ENCODE measurements around the gene ZNF500. TPM values are rescaled to one million over a fixed set of nuclear protein-coding genes. Genes with fewer than 3 reads are reported as not detected.

The ZNF500 gene
- total RNA-seq, 4 donors from 2014 or later, result 12.6 to 23.3 (median 20.5) TPM

DNA sequence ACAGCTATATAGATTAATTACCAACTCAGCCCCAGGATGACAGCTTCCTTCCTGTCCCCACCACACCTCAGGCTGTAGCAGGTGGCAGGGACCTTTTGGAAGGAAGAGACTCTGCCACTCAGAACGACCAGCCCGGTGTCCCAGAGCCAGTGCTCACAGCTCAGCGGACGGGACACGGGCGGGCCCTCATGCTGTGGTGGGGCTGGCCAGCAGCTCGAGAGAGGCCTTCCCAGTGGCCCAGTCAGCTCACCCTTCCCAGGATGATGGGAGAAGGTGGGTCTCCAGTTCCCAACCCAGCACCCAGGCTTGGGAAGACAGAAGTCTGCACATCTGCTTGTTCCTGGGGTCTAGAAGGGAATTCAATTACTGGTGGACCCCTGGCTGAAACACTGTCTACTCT is 63.1 kb downstream of the ZNF500 start:
- no peak for DNase-seq (ENCODE audit: low spot score in 2 of 2)
- TF ChIP-seq, protein P1, sequence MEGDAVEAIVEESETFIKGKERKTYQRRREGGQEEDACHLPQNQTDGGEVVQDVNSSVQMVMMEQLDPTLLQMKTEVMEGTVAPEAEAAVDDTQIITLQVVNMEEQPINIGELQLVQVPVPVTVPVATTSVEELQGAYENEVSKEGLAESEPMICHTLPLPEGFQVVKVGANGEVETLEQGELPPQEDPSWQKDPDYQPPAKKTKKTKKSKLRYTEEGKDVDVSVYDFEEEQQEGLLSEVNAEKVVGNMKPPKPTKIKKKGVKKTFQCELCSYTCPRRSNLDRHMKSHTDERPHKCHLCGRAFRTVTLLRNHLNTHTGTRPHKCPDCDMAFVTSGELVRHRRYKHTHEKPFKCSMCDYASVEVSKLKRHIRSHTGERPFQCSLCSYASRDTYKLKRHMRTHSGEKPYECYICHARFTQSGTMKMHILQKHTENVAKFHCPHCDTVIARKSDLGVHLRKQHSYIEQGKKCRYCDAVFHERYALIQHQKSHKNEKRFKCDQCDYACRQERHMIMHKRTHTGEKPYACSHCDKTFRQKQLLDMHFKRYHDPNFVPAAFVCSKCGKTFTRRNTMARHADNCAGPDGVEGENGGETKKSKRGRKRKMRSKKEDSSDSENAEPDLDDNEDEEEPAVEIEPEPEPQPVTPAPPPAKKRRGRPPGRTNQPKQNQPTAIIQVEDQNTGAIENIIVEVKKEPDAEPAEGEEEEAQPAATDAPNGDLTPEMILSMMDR (IDR thresholded peaks at IDR 0.05), result no peak
- no peak for TF ChIP-seq POLR2A (IDR thresholded peaks at IDR 0.05)

DNA sequence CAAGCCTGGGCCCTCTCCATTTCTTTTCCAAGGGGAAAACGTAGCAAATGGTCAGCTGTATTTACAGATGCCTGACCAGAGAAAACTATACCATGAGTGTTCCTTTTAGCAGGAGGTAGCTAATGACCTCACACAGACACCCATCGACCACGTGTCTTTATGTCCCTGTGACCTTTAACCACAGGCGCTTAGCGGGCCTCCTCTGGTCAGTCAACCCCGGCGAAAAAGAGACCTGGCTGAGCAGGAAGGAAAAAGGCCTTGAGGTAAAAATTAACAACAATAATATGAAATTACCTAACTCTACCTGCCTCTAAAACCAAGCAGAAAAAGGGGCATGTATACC is 64.5 kb downstream of the ZNF500 start:
- 82 to 84% methylated on average over 7 of the region's 7 CpGs for WGBS, 2 donors

More for the DNA sequence above, 63.1 kb downstream of the ZNF500 start:
- 81 to 84% methylated on average over 7 of the region's 7 CpGs for WGBS, 2 donors
- H3K4me3 ChIP-seq (ENCODE audit: low read depth, poor library complexity, severe bottlenecking), result no peak overlapping the region
- intact Hi-C loops (cut with DNase I; ENCODE audit: low total_unique reads), result no loop called here

DNA sequence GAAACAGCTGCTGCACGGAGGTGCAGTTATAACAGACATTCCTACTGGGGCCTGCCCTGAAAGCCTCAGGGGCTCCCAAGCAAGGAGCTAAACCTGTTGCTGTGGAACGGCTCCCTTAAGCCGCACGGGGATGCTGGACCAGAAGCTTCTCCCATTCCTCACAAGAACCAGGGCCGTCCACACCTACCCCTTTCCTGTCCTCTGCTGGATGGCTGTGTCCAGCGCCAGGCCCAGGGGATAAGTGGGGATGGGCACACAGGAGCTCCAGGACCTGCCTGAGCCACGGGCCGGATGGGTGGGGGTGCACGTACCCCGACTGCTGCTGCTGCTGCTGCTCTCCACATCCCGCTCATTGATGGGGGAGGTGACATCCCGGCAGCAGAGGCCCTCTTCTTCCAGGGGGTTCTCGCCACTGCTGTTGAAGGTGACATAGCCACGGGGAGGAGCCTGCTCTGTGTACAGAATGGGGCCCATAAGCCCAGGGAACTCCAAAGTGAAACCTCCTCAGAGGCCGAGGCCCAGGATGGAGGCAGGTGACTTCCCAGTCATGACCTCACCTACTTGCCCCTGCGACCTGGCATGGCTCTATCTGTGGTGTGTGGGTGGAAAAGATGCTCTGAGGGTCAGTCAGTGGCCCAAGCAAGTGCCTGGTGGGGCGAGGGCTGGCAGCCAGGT is 65.0 kb downstream of the ZNF500 start:
- no peak for DNase-seq (ENCODE audit: low spot score in 2 of 2)
- no peak for TF ChIP-seq POLR2A (IDR thresholded peaks at IDR 0.05)
- TF ChIP-seq, protein P1 (IDR thresholded peaks at IDR 0.05), result no peak
- WGBS, 2 donors, result 73 to 74% methylated on average over 8 to 13 of the region's 17 CpGs
- intact Hi-C loops (cut with DNase I; ENCODE audit: low total_unique reads), result no loop called here
- no peak overlapping the region for H3K4me3 ChIP-seq (ENCODE audit: low read depth, poor library complexity, severe bottlenecking)

More for the DNA sequence above, 64.5 kb downstream of the ZNF500 start:
- no peak for TF ChIP-seq POLR2A (IDR thresholded peaks at IDR 0.05)
- TF ChIP-seq, protein P1 (IDR thresholded peaks at IDR 0.05), result no peak
- H3K4me3 ChIP-seq (ENCODE audit: low read depth, poor library complexity, severe bottlenecking), result no peak overlapping the region
- no peak for DNase-seq (ENCODE audit: low spot score in 2 of 2)
- intact Hi-C loops (cut with DNase I; ENCODE audit: low total_unique reads), result no loop called here

DNA sequence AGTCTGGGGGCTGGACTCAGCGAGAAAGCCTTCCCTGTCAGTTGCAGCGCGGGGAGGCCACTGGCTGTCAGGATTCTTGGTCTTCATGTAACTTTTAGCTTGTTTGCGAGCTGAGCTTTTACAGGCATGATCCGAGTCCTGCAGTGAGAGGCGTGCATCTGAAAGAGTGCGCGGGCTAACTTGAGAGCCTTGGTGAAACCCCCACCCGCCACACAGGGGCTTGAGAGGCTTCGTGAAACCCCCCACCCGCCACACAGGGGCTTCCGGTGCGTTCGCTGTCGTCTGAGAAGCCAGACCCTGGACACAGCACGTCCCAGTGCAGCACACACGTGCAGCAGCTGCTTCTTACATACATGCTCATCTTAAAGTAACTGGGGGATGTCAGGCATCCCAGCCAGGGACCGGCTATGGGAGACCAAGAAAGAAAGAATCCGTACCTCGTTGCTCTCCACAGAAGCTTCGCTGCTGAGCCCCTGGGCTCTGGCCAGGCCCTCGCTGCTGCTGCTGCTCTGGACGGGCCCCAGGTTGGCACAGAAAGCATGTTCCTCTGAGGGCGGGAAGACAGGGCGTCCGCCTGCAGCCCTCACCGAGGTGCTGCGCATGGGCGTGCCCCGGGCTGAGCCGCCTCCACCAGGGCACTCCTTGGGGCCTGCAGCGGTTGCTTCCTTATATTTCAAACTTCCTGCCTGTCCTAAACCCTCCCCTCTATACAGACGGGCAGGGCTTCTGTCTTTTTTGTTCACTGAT is 65.8 kb downstream of the ZNF500 start:
- TF ChIP-seq, protein P1 (IDR thresholded peaks at IDR 0.05), result no peak
- TF ChIP-seq POLR2A (IDR thresholded peaks at IDR 0.05), result no peak
- 68 to 85% methylated on average over 22 to 33 of the region's 33 CpGs for WGBS, 2 donors
- DNase-seq (ENCODE audit: low spot score in 2 of 2), result no peak
- no peak overlapping the region for H3K4me3 ChIP-seq (ENCODE audit: low read depth, poor library complexity, severe bottlenecking)
- intact Hi-C loops (cut with DNase I; ENCODE audit: low total_unique reads), result no loop called here

DNA sequence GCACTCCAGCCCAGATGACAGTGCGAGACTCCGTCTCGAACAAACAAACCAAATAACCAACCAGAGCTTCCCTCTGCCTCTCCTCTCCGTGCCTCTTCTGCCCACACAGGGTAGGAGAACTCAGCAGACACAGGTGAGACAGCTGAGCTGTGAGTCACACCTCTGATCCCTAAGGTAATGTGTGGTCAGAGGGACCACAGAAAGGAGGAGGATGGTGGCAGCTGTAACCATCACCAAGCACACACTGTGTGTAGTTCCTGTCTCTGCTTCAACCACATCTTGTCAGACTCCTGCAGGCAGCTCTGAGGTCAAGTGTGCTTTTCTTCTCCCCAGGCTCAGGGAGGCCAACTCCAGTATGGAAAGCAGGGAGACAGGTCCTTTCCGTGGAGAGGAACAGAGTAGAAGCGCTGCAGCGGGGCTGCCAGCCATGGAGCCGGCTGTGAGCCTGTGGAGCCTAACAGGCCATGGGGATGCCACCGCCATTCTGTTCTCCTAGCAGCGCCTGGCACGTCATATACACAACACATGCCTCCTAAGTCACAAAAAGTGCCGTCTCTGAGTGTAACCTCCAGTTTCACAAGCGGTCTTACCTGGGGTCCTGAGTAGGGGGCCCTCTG is 66.5 kb downstream of the ZNF500 start:
- TF ChIP-seq, protein P1 (IDR thresholded peaks at IDR 0.05), result no peak
- no peak for TF ChIP-seq POLR2A (IDR thresholded peaks at IDR 0.05)
- DNase-seq (ENCODE audit: low spot score in 2 of 2), result no peak
- no peak overlapping the region for H3K4me3 ChIP-seq (ENCODE audit: low read depth, poor library complexity, severe bottlenecking)
- intact Hi-C loops (cut with DNase I; ENCODE audit: low total_unique reads), result no loop called here
- 91 to 96% methylated on average over 13 of the region's 13 CpGs for WGBS, 2 donors
